ENCODE results near the gene SLC24A4.

Gene SLC24A4

GRCh38 chr14:92297818-92298595 is 25.0 kb upstream of the SLC24A4 start:
- FAIRE-seq (no peak), DNase-seq (ENCODE audit: insufficient read length, low spot score) (no peak)
- TF ChIP-seq POLR2A (IDR thresholded peaks at IDR 0.05; ENCODE audit: low read depth, low read length), result no peak

GRCh38 chr14:92302481-92302880 is 20.5 kb upstream of the SLC24A4 start:
- TF ChIP-seq POLR2A (IDR thresholded peaks at IDR 0.05; ENCODE audit: low read depth, low read length), result no peak
- DNase-seq (ENCODE audit: insufficient read length, low spot score) (no peak), FAIRE-seq (no peak)

- DNase-seq (ENCODE audit: insufficient read length, low spot score), result no peak
- FAIRE-seq, result no peak
- TF ChIP-seq POLR2A (IDR thresholded peaks at IDR 0.05; ENCODE audit: low read depth, low read length), result no peak
Measured at GRCh38 chr14:92308716-92309115, 14.2 kb upstream of the SLC24A4 start.

- DNase-seq (ENCODE audit: insufficient read length, low spot score), result no peak
- no peak for TF ChIP-seq POLR2A (IDR thresholded peaks at IDR 0.05; ENCODE audit: low read depth, low read length)
- FAIRE-seq, result no peak
Measured at GRCh38 chr14:92309968-92310530, 12.9 kb upstream of the SLC24A4 start.

- no peak for FAIRE-seq
- no peak for DNase-seq (ENCODE audit: insufficient read length, low spot score)
Measured at GRCh38 chr14:92310776-92311375, 12.1 kb upstream of the SLC24A4 start.

GRCh38 chr14:92314182-92314581 is 8.8 kb upstream of the SLC24A4 start:
- FAIRE-seq (no peak), DNase-seq (ENCODE audit: insufficient read length, low spot score) (no peak)
- TF ChIP-seq POLR2A (IDR thresholded peaks at IDR 0.05; ENCODE audit: low read depth, low read length), result no peak

More at GRCh38 chr14:92310776-92311375, 12.1 kb upstream of the SLC24A4 start:
- no peak for TF ChIP-seq POLR2A (IDR thresholded peaks at IDR 0.05; ENCODE audit: low read depth, low read length)

GRCh38 chr14:92315050-92315805 is 7.7 kb upstream of the SLC24A4 start:
- no peak for TF ChIP-seq POLR2A (IDR thresholded peaks at IDR 0.05; ENCODE audit: low read depth, low read length)
- no peak for FAIRE-seq
- no peak for DNase-seq (ENCODE audit: insufficient read length, low spot score)

- FAIRE-seq (no peak), DNase-seq (ENCODE audit: insufficient read length, low spot score) (no peak)
- no peak for TF ChIP-seq POLR2A (IDR thresholded peaks at IDR 0.05; ENCODE audit: low read depth, low read length)
Measured at GRCh38 chr14:92316176-92316575, 6.8 kb upstream of the SLC24A4 start.

GRCh38 chr14:92316937-92317336 is 6.0 kb upstream of the SLC24A4 start:
- no peak for DNase-seq (ENCODE audit: insufficient read length, low spot score)
- no peak for TF ChIP-seq POLR2A (IDR thresholded peaks at IDR 0.05; ENCODE audit: low read depth, low read length)
- FAIRE-seq, result no peak

GRCh38 chr14:92317511-92317910 is 5.5 kb upstream of the SLC24A4 start:
- no peak for FAIRE-seq
- DNase-seq (ENCODE audit: insufficient read length, low spot score), result no peak
- no peak for TF ChIP-seq POLR2A (IDR thresholded peaks at IDR 0.05; ENCODE audit: low read depth, low read length)

GRCh38 chr14:92321701-92322100 is 1.3 kb upstream of the SLC24A4 start:
- no peak for FAIRE-seq
- no peak for TF ChIP-seq POLR2A (IDR thresholded peaks at IDR 0.05; ENCODE audit: low read depth, low read length)
- no peak for DNase-seq (ENCODE audit: insufficient read length, low spot score)

- no peak for DNase-seq (ENCODE audit: insufficient read length, low spot score)
- FAIRE-seq, result no peak
- no peak for TF ChIP-seq POLR2A (IDR thresholded peaks at IDR 0.05; ENCODE audit: low read depth, low read length)
Measured at GRCh38 chr14:92322516-92322915, 449 bp upstream of the SLC24A4 start.

GRCh38 chr14:92323916-92324818 is 1.2 kb downstream of the SLC24A4 start:
- DNase-seq (ENCODE audit: insufficient read length, low spot score) (no peak), FAIRE-seq (no peak)
- TF ChIP-seq POLR2A (IDR thresholded peaks at IDR 0.05; ENCODE audit: low read depth, low read length), result no peak
